Memory B cell (primary cell): ENCODE measurements around the gene GBX2.
"Not testable (repeated sequence)": the region's sequence is repeated elsewhere in the genome, so short reads cannot be mapped to it uniquely, and the experiment has no call there.

Experiments
- ATAC-seq: fragments of 150-1000 bp; cut with Tn5 transposase; 2 replicates; pipeline ENCODE4 v1.10.0; 2021; ENCODE audit warnings: low read depth, mild to moderate bottlenecking, moderate library complexity
- DNase-seq, 2 donors: peaks; one replicate each; pipeline ENCODE4 v3.0.0; 2022; ENCODE audit warnings: low spot score in 2 of 2
- H3K27ac Mint-ChIP-seq: one replicate; pipeline ENCODE4 v1.8.0; 2022; ENCODE audit warnings: mild to moderate bottlenecking, moderate library complexity, mixed read lengths
- H3K27me3 Mint-ChIP-seq: one replicate; pipeline ENCODE4 v1.8.0; 2022; ENCODE audit warnings: mixed read lengths
- H3K36me3 Mint-ChIP-seq: one replicate; pipeline ENCODE4 v1.8.0; 2022; ENCODE audit warnings: mild to moderate bottlenecking, mixed read lengths
- H3K4me1 Mint-ChIP-seq: one replicate; pipeline ENCODE4 v1.8.0; 2022; ENCODE audit warnings: mixed read lengths
- H3K4me3 Mint-ChIP-seq: one replicate; pipeline ENCODE4 v1.8.0; 2022; ENCODE audit warnings: mild to moderate bottlenecking, moderate library complexity, mixed read lengths
- H3K9me3 Mint-ChIP-seq: one replicate; pipeline ENCODE4 v1.8.0; 2022; ENCODE audit warnings: mixed read lengths

GBX2 gene

GRCh38 chr2:236159778-236160170 is 8.4 kb downstream of the GBX2 start:
- Mint-ChIP-seq H3K4me1 (no peaks in the 10 kb centered on the region), H3K4me3 (no peak overlapping the region), H3K9me3 (no peaks in the 10 kb centered on the region), H3K27me3 (peaks cover 13% of the 10 kb centered on the region), H3K36me3 (no peaks in the 10 kb centered on the region), H3K27ac (no peak overlapping the region)
- ATAC-seq (no peak), DNase-seq (no peak)

GRCh38 chr2:236158969-236159777 is 9.0 kb downstream of the GBX2 start:
- H3K9me3 Mint-ChIP-seq = peaks cover 3% of the 10 kb centered on the region
- no peak overlapping the region for H3K27ac Mint-ChIP-seq
- H3K27me3 Mint-ChIP-seq = peaks cover 12% of the 10 kb centered on the region
- no peaks in the 10 kb centered on the region for H3K4me1 Mint-ChIP-seq
- no peak overlapping the region for H3K4me3 Mint-ChIP-seq
- no peak for DNase-seq
- H3K36me3 Mint-ChIP-seq = no peaks in the 10 kb centered on the region
- ATAC-seq = no peak

- H3K36me3 Mint-ChIP-seq = peaks cover 1% of the 10 kb centered on the region
- DNase-seq (no peak), ATAC-seq (no peak)
- H3K4me1 Mint-ChIP-seq = no peaks in the 10 kb centered on the region
- H3K27ac Mint-ChIP-seq = no peak overlapping the region
- H3K4me3 Mint-ChIP-seq = no peak overlapping the region
- peaks cover 6% of the 10 kb centered on the region for H3K9me3 Mint-ChIP-seq
- H3K27me3 Mint-ChIP-seq = peaks cover 12% of the 10 kb centered on the region
Observed at GRCh38 chr2:236157815-236158498, 10.2 kb downstream of the GBX2 start.

GRCh38 chr2:236157366-236157765 is 10.8 kb downstream of the GBX2 start:
- Mint-ChIP-seq H3K27me3 (peaks cover 12% of the 10 kb centered on the region), H3K4me3 (no peak overlapping the region), H3K36me3 (peaks cover 1% of the 10 kb centered on the region), H3K27ac (no peak overlapping the region), H3K9me3 (peaks cover 6% of the 10 kb centered on the region), H3K4me1 (no peaks in the 10 kb centered on the region)
- DNase-seq (no peak), ATAC-seq (no peak)

- Mint-ChIP-seq H3K27me3 (peaks cover 12% of the 10 kb centered on the region), H3K4me3 (no peak overlapping the region), H3K27ac (no peak overlapping the region), H3K4me1 (no peaks in the 10 kb centered on the region), H3K36me3 (peaks cover 1% of the 10 kb centered on the region), H3K9me3 (peaks cover 6% of the 10 kb centered on the region)
- ATAC-seq = no peak
- no peak for DNase-seq
Observed at GRCh38 chr2:236156860-236157194, 11.4 kb downstream of the GBX2 start.

- ATAC-seq = no peak
- Mint-ChIP-seq H3K27me3 (peaks cover 11% of the 10 kb centered on the region), H3K27ac (no peak overlapping the region), H3K36me3 (peaks cover 1% of the 10 kb centered on the region), H3K4me1 (no peaks in the 10 kb centered on the region), H3K4me3 (no peak overlapping the region), H3K9me3 (peaks cover 6% of the 10 kb centered on the region)
- DNase-seq = no peak
Observed at GRCh38 chr2:236156095-236156859, 11.9 kb downstream of the GBX2 start.

GRCh38 chr2:236155406-236155805 is 12.8 kb downstream of the GBX2 start:
- Mint-ChIP-seq H3K36me3 (peaks cover 1% of the 10 kb centered on the region), H3K4me3 (no peak overlapping the region), H3K4me1 (no peaks in the 10 kb centered on the region), H3K9me3 (peaks cover 6% of the 10 kb centered on the region), H3K27me3 (peaks cover 10% of the 10 kb centered on the region), H3K27ac (no peak overlapping the region)
- no peak for DNase-seq
- no peak for ATAC-seq

- H3K36me3 Mint-ChIP-seq = peaks cover 4% of the 10 kb centered on the region
Observed at GRCh38 chr2:236146436-236146835, 21.8 kb downstream of the GBX2 start.

GRCh38 chr2:236143811-236144210 is 24.4 kb downstream of the GBX2 start:
- Mint-ChIP-seq H3K4me1 (no peaks in the 10 kb centered on the region), H3K27me3 (peaks cover 8% of the 10 kb centered on the region)
- DNase-seq = no peak

More at GRCh38 chr2:236146436-236146835, 21.8 kb downstream of the GBX2 start:
- Mint-ChIP-seq H3K9me3 (peaks cover 3% of the 10 kb centered on the region), H3K27ac (no peak overlapping the region), H3K27me3 (peaks cover 6% of the 10 kb centered on the region), H3K4me1 (no peaks in the 10 kb centered on the region), H3K4me3 (no peak overlapping the region)
- ATAC-seq = no peak
- DNase-seq = no peak

GRCh38 chr2:236141616-236142015 is 26.6 kb downstream of the GBX2 start:
- not testable (repeated sequence) for H3K4me1 Mint-ChIP-seq, ATAC-seq, H3K9me3 Mint-ChIP-seq, H3K27ac Mint-ChIP-seq, DNase-seq, H3K4me3 Mint-ChIP-seq, H3K27me3 Mint-ChIP-seq, H3K36me3 Mint-ChIP-seq

More at GRCh38 chr2:236143811-236144210, 24.4 kb downstream of the GBX2 start:
- peaks cover 2% of the 10 kb centered on the region for H3K36me3 Mint-ChIP-seq
- no peak overlapping the region for H3K27ac Mint-ChIP-seq
- peaks cover 3% of the 10 kb centered on the region for H3K9me3 Mint-ChIP-seq
- H3K4me3 Mint-ChIP-seq = no peak overlapping the region
- no peak for ATAC-seq

GRCh38 chr2:236137066-236137465 is 31.1 kb downstream of the GBX2 start:
- Mint-ChIP-seq H3K4me1 (no peaks in the 10 kb centered on the region), H3K36me3 (no peaks in the 10 kb centered on the region), H3K27ac (no peak overlapping the region), H3K4me3 (no peak overlapping the region), H3K27me3 (peaks cover 3% of the 10 kb centered on the region), H3K9me3 (no peaks in the 10 kb centered on the region)
- DNase-seq (no peak), ATAC-seq (no peak)

GRCh38 chr2:236136538-236136937 is 31.6 kb downstream of the GBX2 start:
- no peak overlapping the region for H3K27ac Mint-ChIP-seq
- no peak for ATAC-seq

GRCh38 chr2:236133410-236134012 is 34.7 kb downstream of the GBX2 start:
- H3K4me1 Mint-ChIP-seq = no peaks in the 10 kb centered on the region
- no peaks in the 10 kb centered on the region for H3K9me3 Mint-ChIP-seq
- H3K27ac Mint-ChIP-seq = no peak overlapping the region
- H3K36me3 Mint-ChIP-seq = no peaks in the 10 kb centered on the region
- no peaks in the 10 kb centered on the region for H3K27me3 Mint-ChIP-seq
- no peak for DNase-seq
- ATAC-seq = no peak
- H3K4me3 Mint-ChIP-seq = no peak overlapping the region

More at GRCh38 chr2:236136538-236136937, 31.6 kb downstream of the GBX2 start:
- Mint-ChIP-seq H3K9me3 (no peaks in the 10 kb centered on the region), H3K27me3 (peaks cover 3% of the 10 kb centered on the region), H3K4me1 (no peaks in the 10 kb centered on the region), H3K4me3 (no peak overlapping the region), H3K36me3 (no peaks in the 10 kb centered on the region)
- no peak for DNase-seq
